GM19395 (cell line): ENCODE results near the gene VPS41.

Source experiments
- ATAC-seq: cut with Tn5 transposase; IDR thresholded peaks from one replicate; pipeline ENCODE4 v1.9.1; 2021; ENCODE audit warnings: mild to moderate bottlenecking, moderate library complexity; ENCODE audit not compliant: unreplicated experiment

The VPS41 gene

GRCh38 chr7:38677981-38678697 lies 230.9 kb downstream of the VPS41 start:
- no peak for ATAC-seq

DNA sequence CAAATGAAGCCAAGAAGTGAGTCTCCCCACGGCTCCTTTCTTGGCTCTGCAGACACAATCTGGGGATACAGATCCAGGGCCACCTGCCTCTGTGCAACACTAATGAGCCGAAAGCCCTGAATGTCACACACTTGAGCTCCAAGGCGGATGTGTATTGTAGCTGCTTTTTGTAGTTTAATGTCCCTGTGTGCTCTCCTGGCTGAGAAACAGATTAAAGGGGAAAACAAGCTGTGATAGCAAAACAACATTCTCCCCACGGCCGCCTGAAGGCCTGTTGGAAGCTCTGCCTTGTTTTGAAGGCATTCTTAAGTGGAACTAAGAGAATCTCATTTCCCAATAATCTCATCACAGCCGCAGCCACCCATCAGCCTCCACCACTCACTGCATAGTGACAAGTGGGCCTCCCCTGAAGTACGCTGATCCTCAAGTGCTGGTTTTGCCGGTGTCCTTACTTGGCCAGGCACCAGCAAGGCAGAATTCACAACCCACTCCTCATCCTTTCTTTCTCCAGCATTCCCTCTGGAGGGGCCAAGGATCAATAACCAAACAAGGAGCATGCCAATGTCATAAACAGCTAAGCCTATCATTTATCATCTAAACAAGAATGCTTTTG lies 233.4 kb downstream of the VPS41 start:
- ATAC-seq: no peak

GRCh38 chr7:38674513-38674912 lies 234.5 kb downstream of the VPS41 start:
- no peak for ATAC-seq

DNA sequence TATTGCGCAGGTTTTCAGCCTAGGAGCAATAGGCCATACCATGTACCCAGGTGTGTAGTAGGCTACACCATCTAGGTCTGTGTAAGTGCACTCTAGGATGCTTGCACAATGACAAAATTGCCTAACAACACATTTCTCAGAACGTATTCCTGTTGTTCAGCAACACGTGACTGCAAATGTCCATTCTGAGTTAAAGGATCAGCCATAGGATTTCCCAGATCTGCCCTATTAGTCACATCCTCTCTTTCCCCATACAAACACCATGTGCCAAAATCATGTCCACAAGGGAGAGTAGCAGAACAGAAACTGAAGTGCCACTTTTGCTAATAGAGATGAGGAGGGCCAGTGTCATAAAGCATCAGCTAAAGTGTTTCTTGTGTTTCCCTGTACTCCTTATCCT lies 235.2 kb downstream of the VPS41 start:
- no peak for ATAC-seq
